Hepatocyte (in vitro differentiated cells): Measurements from ENCODE around the gene MAGEA1. TPM values are rescaled to one million over a fixed set of nuclear protein-coding genes. Genes with fewer than 3 reads are reported as not detected.
"Not testable (repeated sequence)": the region's sequence is repeated elsewhere in the genome, so short reads cannot be mapped to it uniquely, and the experiment has no call there.

Experiments used
- DNase-seq: peaks from one replicate; pipeline ENCODE4 v3.0.0-alpha.2; 2016; ENCODE audit warnings: low spot score
- H2AFZ ChIP-seq: fragments of 200-600 bp; sonication (generic); 2 replicates; pipeline ENCODE4 v1.6.0; 2016; ENCODE audit warnings: antibody characterized with exemption, mild to moderate bottlenecking
- H3K27ac ChIP-seq: fragments of 200-600 bp; sonication (generic); 2 replicates; pipeline ENCODE4 v1.5.1; 2016; ENCODE audit warnings: mild to moderate bottlenecking
- H3K27me3 ChIP-seq: fragments of 200-600 bp; sonication (generic); 2 replicates; pipeline ENCODE4 v1.6.1; 2016
- H3K36me3 ChIP-seq: fragments of 200-600 bp; sonication (generic); replicated peaks from 2 replicates; pipeline ENCODE4 v1.5.1; 2016; ENCODE audit warnings: low read depth; ENCODE audit not compliant: insufficient read depth
- H3K4me1 ChIP-seq: fragments of 200-600 bp; sonication (generic); 2 replicates; pipeline ENCODE4 v1.5.1; 2016; ENCODE audit warnings: mild to moderate bottlenecking, moderate library complexity; ENCODE audit not compliant: insufficient read depth
- H3K4me2 ChIP-seq: fragments of 200-600 bp; sonication (generic); 2 replicates; pipeline ENCODE4 v1.6.0; 2016
- H3K4me3 ChIP-seq: fragments of 200-600 bp; sonication (generic); 2 replicates; pipeline ENCODE4 v1.5.1; 2016; ENCODE audit warnings: mild to moderate bottlenecking
- H3K79me2 ChIP-seq: fragments of 200-600 bp; sonication (generic); 2 replicates; pipeline ENCODE4 v1.6.0; 2017; ENCODE audit warnings: mild to moderate bottlenecking
- H3K9me2 ChIP-seq: fragments of 200-600 bp; sonication (generic); replicated peaks from 2 replicates; pipeline ENCODE4 v1.6.0; 2017; ENCODE audit warnings: mild to moderate bottlenecking; ENCODE audit not compliant: insufficient read depth
- H3K9me3 ChIP-seq: fragments of 200-600 bp; sonication (generic); 2 replicates; pipeline ENCODE4 v1.5.1; 2016; ENCODE audit warnings: low read depth, mild to moderate bottlenecking
- H4K20me1 ChIP-seq: fragments of 200-600 bp; sonication (generic); 2 replicates; pipeline ENCODE4 v1.6.0; 2016; ENCODE audit warnings: mild to moderate bottlenecking; ENCODE audit not compliant: insufficient read depth, poor library complexity, severe bottlenecking
- CTCF ChIP-seq: fragments of 200-600 bp; sonication (generic); IDR thresholded peaks from 2 replicates; pipeline ENCODE4 v1.5.1; 2016; ENCODE audit warnings: antibody characterized with exemption, mild to moderate bottlenecking; ENCODE audit not compliant: poor library complexity
- EZH2 ChIP-seq: fragments of 200-600 bp; sonication (generic); IDR thresholded peaks from 2 replicates; pipeline ENCODE4 v1.6.1; 2016; ENCODE audit warnings: antibody characterized with exemption, mild to moderate bottlenecking, borderline replicate concordance
- EZH2phosphoT487 ChIP-seq: fragments of 200-600 bp; sonication (generic); IDR thresholded peaks from one replicate; pipeline ENCODE4 v1.6.1; 2018; ENCODE audit warnings: antibody characterized with exemption, mild to moderate bottlenecking, low read depth, moderate library complexity; ENCODE audit not compliant: unreplicated experiment, severe bottlenecking
- WGBS: methylation state at CpG from one replicate; pipeline ENCODE4 v1.1.6; 2016; ENCODE audit warnings: low lambda C conversion rate; ENCODE audit errors: missing lambda C conversion rate; 5-methylcytosine and 5-hydroxymethylcytosine counted together
- polyA plus RNA-seq: library from polyadenylated mRNA; unstranded; fragments of >200 nt; fragmentation: Nextera tagmentation; extraction: Ambion mirVana; gene quantifications from 2 replicates; pipeline ENCODE4 v1.2.1, GENCODE V29; 2016
- total RNA-seq: library from RNA; depleted of rRNA; stranded (reverse); fragments of >200 nt; gene quantifications from 2 replicates; pipeline ENCODE4 v1.2.3, GENCODE V29; 2014

MAGEA1 gene
- total and polyA plus RNA-seq, 2 experiments from 2014 or later, result not detected

- Histone ChIP-seq H3K9me3 (no peaks in the 10 kb centered on the region), H3K4me1 (no peaks in the 10 kb centered on the region), H2AFZ (no peak overlapping the region), H3K4me3 (no peak overlapping the region), H4K20me1 (no peaks in the 10 kb centered on the region), H3K27ac (no peak overlapping the region), H3K36me3 (no peaks in the 10 kb centered on the region), H3K4me2 (no peak overlapping the region), H3K9me2 (no peaks in the 10 kb centered on the region), H3K27me3 (no peaks in the 10 kb centered on the region), H3K79me2 (no peaks in the 10 kb centered on the region)
- WGBS, result 75% methylated on average over 5 of the region's 5 CpGs
- TF ChIP-seq EZH2phosphoT487 (no peak), EZH2 (no peak), CTCF (no peak)
- DNase-seq, result no peak
Observed at GRCh38 chrX:153157450-153157849, 21.6 kb upstream of the MAGEA1 start.

GRCh38 chrX:153158319-153158718 is 20.8 kb upstream of the MAGEA1 start:
- TF ChIP-seq EZH2 (no peak), EZH2phosphoT487 (no peak), CTCF (no peak)
- H3K9me2 ChIP-seq, result no peaks in the 10 kb centered on the region
- no peak overlapping the region for H3K27ac ChIP-seq
- no peak overlapping the region for H3K4me3 ChIP-seq
- H3K79me2 ChIP-seq, result no peaks in the 10 kb centered on the region
- H3K4me1 ChIP-seq, result no peaks in the 10 kb centered on the region
- no peak overlapping the region for H3K4me2 ChIP-seq
- no peak for DNase-seq
- H3K27me3 ChIP-seq, result no peaks in the 10 kb centered on the region
- no peaks in the 10 kb centered on the region for H3K36me3 ChIP-seq
- H3K9me3 ChIP-seq, result no peaks in the 10 kb centered on the region
- no peaks in the 10 kb centered on the region for H4K20me1 ChIP-seq
- 94% methylated on average over 6 of the region's 7 CpGs for WGBS
- H2AFZ ChIP-seq, result no peak overlapping the region

- H2AFZ ChIP-seq, result no peak overlapping the region
- TF ChIP-seq EZH2phosphoT487 (no peak), EZH2 (no peak), CTCF (no peak)
- H3K27ac ChIP-seq, result no peak overlapping the region
- H3K9me2 ChIP-seq, result no peaks in the 10 kb centered on the region
- DNase-seq, result no peak
- H3K9me3 ChIP-seq, result no peaks in the 10 kb centered on the region
- H4K20me1 ChIP-seq, result no peaks in the 10 kb centered on the region
- no peak overlapping the region for H3K4me3 ChIP-seq
- 55% methylated on average over 5 of the region's 5 CpGs for WGBS
- H3K79me2 ChIP-seq, result no peaks in the 10 kb centered on the region
- H3K36me3 ChIP-seq, result no peaks in the 10 kb centered on the region
- H3K4me1 ChIP-seq, result no peaks in the 10 kb centered on the region
- no peaks in the 10 kb centered on the region for H3K27me3 ChIP-seq
- no peak overlapping the region for H3K4me2 ChIP-seq
Observed at GRCh38 chrX:153161952-153162351, 17.1 kb upstream of the MAGEA1 start.

GRCh38 chrX:153164733-153165132 is 14.4 kb upstream of the MAGEA1 start:
- H3K9me2 ChIP-seq, result no peaks in the 10 kb centered on the region
- H3K4me2 ChIP-seq, result no peak overlapping the region
- H2AFZ ChIP-seq, result no peak overlapping the region
- H4K20me1 ChIP-seq, result no peaks in the 10 kb centered on the region
- no peak for DNase-seq
- H3K9me3 ChIP-seq, result no peaks in the 10 kb centered on the region
- H3K4me3 ChIP-seq, result no peak overlapping the region
- no peaks in the 10 kb centered on the region for H3K4me1 ChIP-seq
- 70% methylated on average over 3 of the region's 3 CpGs for WGBS
- no peak overlapping the region for H3K27ac ChIP-seq
- TF ChIP-seq CTCF (no peak), EZH2 (no peak), EZH2phosphoT487 (no peak)
- H3K79me2 ChIP-seq, result no peaks in the 10 kb centered on the region
- no peaks in the 10 kb centered on the region for H3K36me3 ChIP-seq
- no peaks in the 10 kb centered on the region for H3K27me3 ChIP-seq

- H3K36me3 ChIP-seq, H3K9me3 ChIP-seq, H3K79me2 ChIP-seq, H3K27ac ChIP-seq, H3K4me1 ChIP-seq, H4K20me1 ChIP-seq, H3K9me2 ChIP-seq, H3K27me3 ChIP-seq, H3K4me3 ChIP-seq, H2AFZ ChIP-seq, DNase-seq, H3K4me2 ChIP-seq: not testable (repeated sequence)
- 87% methylated on average over 1 of the region's 4 CpGs for WGBS
Observed at GRCh38 chrX:153168423-153168822, 10.7 kb upstream of the MAGEA1 start.
